Liver (tissue), 3 donors: ENCODE data around the gene KIAA1217.

Source experiments
- ATF3 ChIP-seq: IDR thresholded peaks from 2 replicates; pipeline ENCODE4 v1.6.1; 2016; ENCODE audit warnings: antibody characterized with exemption
- CTCF ChIP-seq: fragments of 150-350 bp; IDR thresholded peaks from 2 replicates; pipeline ENCODE4 v1.5.1; 2017; ENCODE audit warnings: improper control_type of control experiment, low read depth, low read length; ENCODE audit not compliant: missing input control
- EGR1 ChIP-seq, 2 donors: IDR thresholded peaks; 2 replicates each; pipeline ENCODE4 v1.6.1; 2016 to 2018; ENCODE audit warnings: antibody characterized with exemption in 2 of 2, low read depth in 2 of 2
- FOXA1 ChIP-seq: IDR thresholded peaks from 2 replicates; pipeline ENCODE4 v1.6.1; 2016; ENCODE audit warnings: antibody characterized with exemption
- FOXA2 ChIP-seq: IDR thresholded peaks from 2 replicates; pipeline ENCODE4 v1.6.1; 2016; ENCODE audit warnings: antibody characterized with exemption
- MAX ChIP-seq: IDR thresholded peaks from 2 replicates; pipeline ENCODE4 v1.6.1; 2016; ENCODE audit warnings: antibody characterized with exemption
- NR2F2 ChIP-seq: IDR thresholded peaks from 2 replicates; pipeline ENCODE4 v1.6.1; 2016; ENCODE audit warnings: antibody characterized with exemption
- RAD21 ChIP-seq, 2 donors: IDR thresholded peaks; 2 replicates each; pipeline ENCODE4 v1.6.1; 2016; ENCODE audit warnings: antibody characterized with exemption in 2 of 2, mild to moderate bottlenecking in 2 of 2
- REST ChIP-seq: IDR thresholded peaks from 2 replicates; pipeline ENCODE4 v1.6.1; 2016; ENCODE audit warnings: antibody characterized with exemption, mild to moderate bottlenecking
- RXRA ChIP-seq, 2 donors: IDR thresholded peaks; 2 replicates each; pipeline ENCODE4 v1.6.1; 2017 to 2018; ENCODE audit warnings: antibody characterized with exemption in 2 of 2, mild to moderate bottlenecking in 1 of 2
- TAF1 ChIP-seq: conservative IDR thresholded peaks from 2 replicates; pipeline ENCODE4 v1.6.1; 2016; ENCODE audit warnings: antibody characterized with exemption, mild to moderate bottlenecking
- YY1 ChIP-seq: IDR thresholded peaks from 2 replicates; pipeline ENCODE4 v1.6.1; 2016; ENCODE audit warnings: antibody characterized with exemption, mild to moderate bottlenecking
- ZBTB33 ChIP-seq: IDR thresholded peaks from 2 replicates; pipeline ENCODE4 v1.6.1; 2016; ENCODE audit warnings: antibody characterized with exemption
- donor health status: healthy.
- donor health status: healthy.

- TF ChIP-seq CTCF (no peak), FOXA1 (no peak), RXRA (IDR thresholded peaks at IDR 0.05) (no peak), ATF3 (no peak), YY1 (no peak), NR2F2 (no peak), EGR1 (IDR thresholded peaks at IDR 0.05; ENCODE audit: low read depth in 2 of 2) (no peak), TAF1 (no peak), REST (no peak), RAD21 (IDR thresholded peaks at IDR 0.05) (no peak), ZBTB33 (no peak), FOXA2 (no peak), MAX (no peak)
Observed at GRCh38 chr10:24333736-24334135, 124.8 kb downstream of the KIAA1217 start.
